HG02759 (cell line): ENCODE measurements around the gene GRB10.

Experiments used
- ATAC-seq: cut with Tn5 transposase; IDR thresholded peaks from one replicate; pipeline ENCODE4 v1.9.1; 2021; ENCODE audit warnings: mild to moderate bottlenecking, moderate library complexity; ENCODE audit not compliant: unreplicated experiment

GRB10 gene

GRCh38 chr7:50674896-50675835 lies 107.5 kb downstream of the GRB10 start:
- ATAC-seq, result no peak

DNA sequence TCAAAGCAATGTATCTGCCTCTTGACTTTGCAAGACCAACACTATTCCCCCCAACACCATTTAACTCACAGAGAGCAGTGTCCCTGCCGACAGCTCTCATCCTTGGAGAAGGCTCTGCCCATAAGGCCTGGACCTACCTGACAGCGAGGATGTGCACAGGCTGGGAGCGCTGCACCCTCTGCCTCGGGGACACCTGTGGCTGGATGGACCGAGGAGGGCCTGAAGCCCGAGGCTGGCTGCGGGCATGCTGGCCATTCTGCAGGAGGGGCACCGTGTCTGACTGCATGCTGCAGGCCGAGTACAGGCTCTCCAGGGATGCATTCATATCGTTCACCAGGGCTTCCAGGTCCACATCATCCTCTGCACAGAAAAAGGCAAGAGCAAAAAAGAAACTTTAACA lies 108.4 kb downstream of the GRB10 start:
- ATAC-seq, result no peak

- no peak for ATAC-seq
Observed at GRCh38 chr7:50673096-50673495, 109.6 kb downstream of the GRB10 start.

DNA sequence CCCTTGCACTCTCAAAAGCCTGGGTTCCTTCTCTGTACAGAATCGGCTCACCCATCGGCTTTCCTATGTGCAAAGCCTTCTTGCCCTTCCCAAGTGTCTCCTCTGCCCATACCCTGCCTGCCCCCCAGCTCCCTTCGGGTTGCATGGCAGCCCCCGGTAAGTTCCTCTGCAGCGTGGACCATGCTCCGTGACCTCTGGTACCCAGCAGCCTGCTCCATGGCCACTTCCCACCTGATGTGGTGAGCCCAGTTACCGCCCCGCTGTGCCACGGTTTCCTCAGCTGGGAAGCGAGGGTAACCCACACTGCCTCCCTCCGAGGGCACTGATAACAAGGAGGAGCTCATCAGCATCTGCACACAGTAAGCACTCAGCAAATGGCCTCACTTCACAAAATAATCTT lies 110.7 kb downstream of the GRB10 start:
- no peak for ATAC-seq

DNA sequence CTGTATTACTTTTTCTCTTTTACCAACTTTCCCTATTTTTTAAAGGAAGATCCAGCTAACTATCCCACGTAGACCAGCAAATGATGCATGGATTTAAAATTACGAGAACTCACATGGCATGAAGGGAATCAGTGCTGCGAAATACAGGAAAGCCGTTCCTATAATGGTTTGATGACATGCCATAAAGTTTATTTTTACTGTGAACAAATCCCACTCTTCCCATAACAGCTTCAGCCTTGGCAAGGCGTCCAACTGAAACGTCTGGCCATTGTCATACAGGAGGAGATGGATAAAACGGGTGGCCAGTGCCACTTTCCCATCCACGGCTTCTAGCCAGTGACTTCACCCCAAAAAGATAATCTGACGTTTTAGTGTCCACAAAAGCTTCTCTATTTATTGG lies 111.3 kb downstream of the GRB10 start:
- ATAC-seq, result no peak

- ATAC-seq, result no peak
Observed at GRCh38 chr7:50669890-50670289, 112.8 kb downstream of the GRB10 start.

GRCh38 chr7:50667789-50668226 lies 114.9 kb downstream of the GRB10 start:
- ATAC-seq, result no peak

- ATAC-seq, result no peak
Observed at GRCh38 chr7:50667338-50667737, 115.4 kb downstream of the GRB10 start.

DNA sequence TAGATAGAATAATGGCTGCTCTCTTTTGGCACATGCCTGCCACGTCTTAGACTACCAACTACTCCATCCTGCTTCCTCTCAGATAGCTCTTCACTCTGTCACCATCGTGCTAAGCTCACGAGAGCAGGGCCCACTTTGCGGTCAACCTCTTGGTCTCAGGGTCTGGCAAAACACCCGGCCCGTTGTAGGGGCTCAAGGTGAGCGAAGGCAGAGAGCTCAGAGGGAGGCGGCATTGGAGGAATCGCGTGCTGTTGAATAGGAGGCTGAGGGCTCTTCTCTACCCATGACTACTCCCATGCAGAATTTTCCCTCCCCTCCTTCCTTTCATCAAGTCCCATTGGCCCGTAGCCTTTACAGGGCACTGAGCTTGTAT lies 116.6 kb downstream of the GRB10 start:
- ATAC-seq, result no peak

DNA sequence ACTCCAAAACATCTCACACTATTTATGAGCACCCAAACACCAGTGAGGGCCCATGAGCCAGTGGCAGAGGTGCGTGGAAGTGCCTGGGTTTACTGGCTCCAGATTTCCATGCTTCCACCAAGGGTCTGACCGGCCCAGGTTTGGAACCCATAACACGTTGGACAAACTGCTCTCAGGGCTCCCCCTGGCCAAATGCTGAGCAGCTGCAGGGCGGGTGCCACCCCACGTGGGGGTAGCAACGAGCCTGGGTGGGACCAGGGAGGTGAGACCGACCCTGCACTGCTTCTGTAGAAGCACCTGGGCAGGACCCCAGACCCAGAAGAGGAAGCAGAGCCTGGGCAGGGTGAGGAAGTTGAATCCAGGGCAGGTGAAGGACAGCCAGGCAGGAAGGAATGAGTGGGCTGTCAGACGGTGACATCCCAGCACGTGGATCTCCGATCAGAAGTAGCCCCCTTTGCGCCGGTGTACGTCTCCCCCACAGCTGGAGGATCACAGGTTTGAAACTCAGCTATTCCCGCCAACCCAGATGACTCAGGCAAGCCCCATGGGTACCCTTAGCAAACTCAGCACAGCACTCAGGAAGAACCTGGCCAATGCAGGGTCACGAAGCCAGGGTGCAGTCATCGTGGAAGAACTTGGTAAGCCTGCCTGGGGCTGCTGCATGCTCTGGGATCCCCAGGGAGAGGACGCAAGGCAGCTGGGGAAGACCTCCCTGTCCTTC lies 117.1 kb downstream of the GRB10 start:
- no peak for ATAC-seq

DNA sequence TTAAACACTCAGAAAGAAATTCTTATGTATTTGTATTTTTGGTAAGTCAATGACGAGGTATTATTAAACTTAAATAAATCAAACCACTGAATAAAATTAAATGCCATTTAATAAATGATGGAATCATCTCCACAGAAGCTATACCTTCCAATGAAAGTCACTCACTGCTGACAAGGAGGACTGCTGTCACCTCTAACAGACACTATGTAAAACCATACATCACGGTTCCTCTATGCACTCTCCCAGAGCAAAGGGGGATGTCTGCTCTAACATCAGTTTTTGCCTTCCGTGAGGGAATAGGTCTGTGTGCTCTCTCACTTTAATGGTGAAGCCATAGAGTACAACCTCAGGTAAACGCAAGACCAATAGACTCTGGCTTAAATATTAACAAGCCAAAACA lies 117.8 kb downstream of the GRB10 start:
- ATAC-seq, result peak; percentile 20

- peak; percentile 71 for ATAC-seq
Observed at GRCh38 chr7:50664461-50664922, 118.2 kb downstream of the GRB10 start.

GRCh38 chr7:50663396-50664102 lies 119.1 kb downstream of the GRB10 start:
- no peak for ATAC-seq

- ATAC-seq, result no peak
Observed at GRCh38 chr7:50662996-50663395, 119.7 kb downstream of the GRB10 start.

DNA sequence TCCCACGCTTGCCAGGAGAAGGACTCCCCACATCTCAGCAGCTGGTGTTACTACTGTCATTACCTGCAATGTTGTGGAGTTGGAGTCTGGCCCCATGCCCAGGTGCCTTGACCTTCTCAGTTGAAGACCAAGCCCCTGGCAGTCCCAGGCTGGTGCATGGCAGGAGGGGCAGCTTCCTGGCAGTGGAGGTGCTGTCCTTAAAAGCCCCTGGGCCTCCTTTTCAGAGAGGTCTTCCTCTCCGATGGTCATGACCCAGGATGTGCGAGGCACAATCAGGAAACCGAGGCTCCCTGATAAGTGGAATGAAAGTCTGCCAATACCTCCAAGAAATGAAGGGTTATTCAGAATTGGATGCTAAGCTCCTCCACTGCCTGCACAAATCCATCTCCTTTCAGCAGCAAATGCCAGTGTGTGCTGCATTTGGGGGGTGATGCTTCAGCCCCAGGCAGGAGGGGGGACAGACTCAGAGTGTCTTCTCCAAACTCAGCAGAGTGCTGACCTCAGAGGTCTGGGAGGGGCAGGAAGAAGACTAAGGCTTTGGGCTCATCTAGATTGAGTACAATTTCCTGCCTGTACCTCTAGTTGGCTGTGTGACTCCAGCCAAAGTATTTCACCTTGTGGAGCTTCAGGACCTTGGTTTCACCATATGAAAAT lies 120.5 kb downstream of the GRB10 start:
- ATAC-seq, result no peak

DNA sequence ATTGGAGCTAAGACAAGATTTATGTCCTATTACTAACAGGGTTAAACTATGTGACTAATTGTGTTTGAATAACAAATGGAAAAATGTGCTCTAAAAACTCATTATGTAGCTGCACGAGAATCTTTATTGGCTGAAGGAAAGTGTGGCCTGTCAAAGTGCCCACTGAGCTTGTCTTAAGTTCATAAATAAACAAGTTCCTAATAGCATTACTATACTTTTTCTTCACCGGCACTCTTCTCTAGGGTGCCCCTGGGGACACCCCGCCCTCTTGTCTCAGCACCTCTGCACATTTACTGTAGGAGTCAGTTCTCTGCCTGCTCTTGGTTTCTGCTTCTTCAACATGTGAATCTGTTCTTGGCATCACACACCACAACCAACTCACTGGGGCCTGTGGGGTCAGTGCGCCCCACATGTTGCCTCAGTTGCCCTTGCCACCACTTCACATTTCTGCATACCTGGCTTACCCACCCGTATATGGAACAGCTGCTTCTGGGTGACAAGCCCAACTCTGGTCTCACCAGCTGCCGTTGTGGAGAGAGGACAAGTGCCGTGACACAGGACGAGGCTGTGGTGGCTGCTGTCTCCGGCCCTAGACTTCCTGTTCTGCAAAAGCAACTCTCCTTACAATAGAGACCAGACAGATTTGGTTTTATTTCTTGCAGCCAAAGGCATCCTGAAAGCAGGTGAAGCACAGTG lies 121.2 kb downstream of the GRB10 start:
- peak; percentile 50 for ATAC-seq

GRCh38 chr7:50660830-50661175 lies 121.9 kb downstream of the GRB10 start:
- no peak for ATAC-seq

GRCh38 chr7:50660040-50660829 lies 122.5 kb downstream of the GRB10 start:
- no peak for ATAC-seq

DNA sequence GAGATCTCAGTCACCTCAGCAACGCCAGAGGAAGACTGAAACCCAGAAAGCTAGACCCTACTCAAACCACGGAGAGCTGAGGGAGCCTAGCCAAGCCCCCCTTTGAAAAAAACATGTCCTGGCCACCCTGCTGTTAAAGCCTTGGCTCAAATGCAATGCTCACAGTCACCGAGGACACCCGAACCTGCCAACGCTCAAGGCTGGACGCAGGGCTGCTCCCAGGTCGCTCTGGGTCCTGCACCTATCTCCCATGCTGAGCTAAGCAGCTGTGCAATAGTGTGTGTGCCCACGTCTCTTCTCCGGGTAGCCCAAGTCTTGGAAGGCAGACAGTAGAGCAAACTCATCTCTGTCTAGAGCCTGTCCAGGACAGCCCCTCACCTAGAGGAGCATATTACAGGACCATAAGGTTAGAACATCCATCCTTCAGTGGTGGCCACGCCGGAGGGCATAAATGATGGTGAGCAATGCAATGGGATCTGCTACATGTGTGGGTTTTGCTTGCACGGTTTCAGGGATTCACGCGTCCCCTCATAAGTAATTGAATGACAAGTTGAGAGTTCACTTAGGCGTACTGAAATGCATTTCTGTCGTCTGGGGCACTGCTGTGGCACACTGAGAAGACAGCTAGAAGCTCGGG lies 123.2 kb downstream of the GRB10 start:
- ATAC-seq, result no peak
